GM18498 (cell line): ENCODE results near the gene NMUR1.

ENCODE experiments used
- ATAC-seq: cut with Tn5 transposase; IDR thresholded peaks from one replicate; pipeline ENCODE4 v1.9.1; 2021; ENCODE audit warnings: mild to moderate bottlenecking, moderate library complexity; ENCODE audit not compliant: unreplicated experiment

Gene NMUR1

GRCh38 chr2:231554327-231554726, 24.1 kb upstream of the NMUR1 start:
- ATAC-seq = peak; percentile 20

GRCh38 chr2:231552752-231553151, 22.5 kb upstream of the NMUR1 start:
- no peak for ATAC-seq

DNA sequence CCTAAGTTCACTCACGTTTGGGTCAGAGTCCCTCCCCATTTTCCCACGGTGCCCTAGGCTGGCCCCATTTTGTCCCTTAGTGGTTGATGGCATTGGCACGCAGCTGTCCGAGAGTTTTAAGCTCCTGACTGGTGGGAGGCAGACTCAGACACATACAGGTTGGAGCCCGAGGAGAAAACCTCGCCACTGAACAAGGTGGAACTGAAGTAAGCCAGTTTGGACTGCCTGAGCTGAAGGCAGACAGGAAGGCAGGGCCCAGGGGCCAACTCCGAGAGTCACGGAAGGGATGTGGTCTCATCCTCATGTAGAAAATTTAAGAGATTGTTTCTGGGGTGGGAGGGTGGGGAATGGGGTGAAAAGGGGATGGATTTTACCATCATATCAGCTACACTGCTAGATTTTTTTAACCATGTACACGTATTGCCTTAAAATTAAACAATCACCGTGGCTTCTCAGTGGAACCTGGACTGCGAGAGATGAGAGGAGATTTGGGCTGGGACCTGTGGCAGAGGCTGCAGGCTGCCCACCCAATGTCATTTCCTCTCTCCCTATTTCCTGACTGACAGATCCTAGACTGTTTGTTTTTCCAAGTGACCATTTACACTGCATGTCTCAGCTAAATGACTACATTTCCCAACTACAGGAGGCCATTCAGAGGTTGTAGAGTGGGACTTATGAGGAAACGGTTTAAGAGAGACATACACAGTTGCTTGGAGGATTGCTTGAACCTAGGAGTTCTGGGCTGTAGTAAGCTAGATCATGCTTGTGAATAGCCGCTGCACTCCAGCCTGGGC, 19.4 kb upstream of the NMUR1 start:
- ATAC-seq = no peak

GRCh38 chr2:231548752-231549151, 18.5 kb upstream of the NMUR1 start:
- no peak for ATAC-seq

- ATAC-seq = no peak
These were observed 17.3 kb upstream of the NMUR1 start for GRCh38 chr2:231547315-231548110.

- no peak for ATAC-seq
These were observed 15.9 kb upstream of the NMUR1 start for GRCh38 chr2:231546014-231546715.

DNA sequence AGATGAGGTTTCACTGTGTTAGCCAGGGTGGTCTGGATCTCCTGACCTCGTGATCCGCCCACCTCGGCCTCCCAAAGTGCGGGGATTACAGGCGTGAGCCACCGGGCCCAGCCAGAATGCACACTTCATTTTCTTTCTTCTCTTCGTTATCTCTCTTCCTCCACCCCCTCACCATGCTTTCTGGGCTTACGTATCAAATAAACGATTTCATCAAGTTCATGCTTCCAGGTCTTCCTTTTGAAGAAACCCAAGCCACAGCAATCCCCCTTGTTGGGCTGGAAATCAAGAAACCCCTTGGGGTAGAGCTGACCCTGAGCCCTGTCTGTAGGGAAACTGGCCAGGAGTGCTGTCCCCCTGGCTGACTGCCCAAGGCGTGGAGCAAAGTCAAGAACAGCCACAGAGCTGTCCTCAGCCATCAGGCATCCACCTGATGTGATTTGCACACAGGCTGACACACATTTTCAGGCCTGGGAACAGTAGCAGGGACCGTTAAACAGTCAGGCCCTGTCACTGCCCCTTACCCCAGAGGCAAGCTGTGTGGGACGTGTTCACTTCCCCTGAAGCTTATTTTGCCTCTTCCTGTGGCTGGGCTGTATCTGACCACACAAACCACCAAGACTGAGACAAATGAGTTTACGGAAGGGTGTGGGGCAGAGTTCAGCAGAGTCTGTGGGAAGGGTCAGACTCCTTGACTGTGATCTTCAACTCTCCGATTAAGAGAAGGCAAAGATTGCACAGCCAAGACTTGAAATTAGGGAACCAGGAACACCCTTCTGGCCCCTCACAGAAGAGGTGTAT, 15.1 kb upstream of the NMUR1 start:
- ATAC-seq = peak; percentile 98

- no peak for ATAC-seq
These were observed 11.9 kb upstream of the NMUR1 start for GRCh38 chr2:231542136-231542535.

- ATAC-seq = no peak
These were observed 11.4 kb upstream of the NMUR1 start for GRCh38 chr2:231541645-231542044.

- no peak for ATAC-seq
These were observed 9.7 kb upstream of the NMUR1 start for GRCh38 chr2:231539991-231540390.

- no peak for ATAC-seq
These were observed 5.7 kb upstream of the NMUR1 start for GRCh38 chr2:231535961-231536360.

- ATAC-seq = no peak
These were observed 3.5 kb upstream of the NMUR1 start for GRCh38 chr2:231533777-231534125.

DNA sequence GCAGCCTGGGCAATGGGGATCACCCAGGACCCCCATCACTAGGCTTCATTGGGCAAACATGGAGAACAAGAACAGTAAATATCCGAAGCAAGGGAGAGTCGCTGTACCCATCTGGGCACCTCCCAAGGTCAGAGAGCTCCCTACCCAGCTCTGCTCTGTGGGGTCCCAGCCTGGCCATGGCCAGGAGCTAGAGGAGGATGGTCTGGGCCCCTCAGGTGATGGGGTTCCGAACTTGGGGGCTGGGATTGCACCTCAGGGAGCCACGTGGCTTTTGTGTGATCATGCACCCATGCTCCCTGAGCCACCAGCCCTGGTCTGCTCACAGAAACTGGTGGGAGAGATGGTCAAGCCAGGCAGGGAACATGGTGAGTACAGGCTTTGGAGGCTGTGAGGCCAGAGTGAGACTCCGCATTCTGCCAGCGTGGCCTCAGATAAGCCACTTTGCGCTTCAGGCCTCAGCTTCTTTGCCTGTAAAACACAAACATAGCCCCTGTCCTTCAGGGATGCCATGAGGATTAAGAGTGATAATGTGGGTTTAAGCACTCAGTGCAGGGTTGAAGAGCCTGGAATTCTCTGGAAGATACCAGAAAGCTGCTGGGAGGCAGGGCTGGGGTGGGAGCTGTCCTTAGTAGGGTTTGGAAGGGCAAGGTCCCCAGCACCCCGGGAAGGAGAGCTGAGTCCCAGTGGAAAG, 3.0 kb upstream of the NMUR1 start:
- ATAC-seq = no peak

GRCh38 chr2:231532756-231533035, 2.5 kb upstream of the NMUR1 start:
- ATAC-seq = no peak

GRCh38 chr2:231531883-231532755, 1.9 kb upstream of the NMUR1 start:
- ATAC-seq = no peak

DNA sequence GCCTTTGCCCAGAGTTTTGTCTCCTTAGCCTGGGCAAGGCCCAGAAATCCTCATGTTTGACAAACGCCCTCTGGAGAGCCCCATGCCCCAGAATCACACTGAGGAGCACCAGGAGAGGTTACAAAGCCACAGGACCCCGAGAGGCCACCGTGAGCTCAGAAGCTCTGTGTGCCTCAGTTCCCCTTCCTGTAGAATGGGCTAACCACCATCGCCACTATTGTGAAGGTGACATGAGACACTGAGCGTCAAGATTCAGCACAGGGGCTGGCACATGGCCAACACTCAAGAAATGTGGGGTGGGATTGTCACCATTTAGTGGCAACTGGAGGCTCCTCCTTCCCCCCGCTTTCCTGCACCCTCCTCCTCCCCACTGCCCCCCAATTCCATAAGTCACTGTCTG, 1.2 kb upstream of the NMUR1 start:
- ATAC-seq = no peak

DNA sequence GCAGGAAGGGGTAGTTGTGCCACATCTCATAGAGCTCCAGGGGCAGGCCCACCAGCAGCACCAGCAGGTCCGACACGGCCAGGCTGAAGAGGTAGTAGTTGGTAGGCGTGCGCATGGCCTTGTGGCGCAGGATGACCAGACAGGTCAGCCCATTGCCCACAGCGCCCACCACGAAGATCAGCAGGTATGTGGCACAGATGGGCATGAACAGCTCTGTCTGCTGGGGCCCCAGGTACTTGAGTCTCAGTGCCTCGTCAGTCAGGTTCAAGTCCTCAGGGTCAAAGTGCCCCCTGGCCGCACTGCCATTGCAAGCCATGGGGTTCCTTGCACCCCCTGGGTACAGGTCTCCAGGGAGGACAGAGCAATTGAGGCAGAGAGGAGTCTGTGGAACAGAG, 1.6 kb downstream of the NMUR1 start:
- no peak for ATAC-seq

DNA sequence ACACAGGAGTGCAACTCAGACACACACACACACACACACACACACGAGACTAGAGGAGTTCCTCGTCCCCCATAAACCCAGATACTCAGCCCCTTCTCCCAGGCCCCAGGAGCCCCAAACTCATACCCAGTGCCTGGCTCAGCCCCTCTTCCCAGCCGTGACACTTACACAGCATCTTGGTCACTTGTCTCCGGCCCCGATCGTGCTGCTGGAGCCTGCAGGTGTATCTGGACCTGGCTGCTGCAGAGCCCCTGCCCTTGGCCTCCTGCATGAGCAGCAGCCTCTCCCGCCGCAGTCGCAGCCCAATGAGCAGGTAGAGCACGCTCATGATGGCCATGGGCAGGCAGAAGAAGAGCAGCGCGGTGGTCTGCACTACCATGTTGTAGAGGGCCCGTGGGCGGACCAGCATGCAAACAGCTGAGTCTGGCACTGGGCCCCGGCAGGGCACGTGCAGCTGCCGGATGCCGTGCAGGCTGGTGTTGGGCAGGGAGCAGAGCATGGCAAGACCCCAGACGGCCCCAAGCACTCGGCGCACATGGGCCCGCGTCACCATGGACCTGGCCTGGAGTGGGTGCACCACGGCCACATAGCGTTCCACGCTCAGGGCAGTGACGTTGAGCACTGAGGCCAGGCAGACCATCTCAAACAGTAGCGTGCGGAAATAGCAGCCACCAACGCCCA, 2.1 kb downstream of the NMUR1 start:
- ATAC-seq = no peak

DNA sequence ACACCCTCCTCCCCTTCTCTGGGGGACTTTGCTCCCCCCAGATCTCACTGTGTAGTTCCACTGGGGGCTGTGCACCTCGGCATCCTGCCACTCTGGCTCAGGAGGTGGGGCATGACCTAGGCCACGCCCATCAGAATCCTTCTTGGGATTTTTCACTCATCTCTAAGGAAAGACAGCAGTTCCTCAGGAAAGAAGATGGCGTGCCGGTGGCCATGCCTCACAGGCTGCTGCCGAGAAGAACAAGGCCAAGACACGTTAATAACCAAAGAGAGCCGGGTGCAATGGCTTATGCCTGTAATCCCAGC, 3.2 kb downstream of the NMUR1 start:
- no peak for ATAC-seq
